ENCODE data around the gene GPRC5A. TPM values are rescaled to one million over a fixed set of nuclear protein-coding genes. Genes with fewer than 3 reads are reported as not detected.

GPRC5A gene
- total RNA-seq, 1 donor from 2014 or later: 41.5 TPM

Other genes with a start within 250 kb of the GPRC5A start
- not detected for gene GPR19, start 195.4 kb upstream of the GPRC5A start, total RNA-seq
- 28.9 TPM for gene CDKN1B, start 174.2 kb upstream of the GPRC5A start, total RNA-seq
- 165 TPM for gene APOLD1, start 105.9 kb upstream of the GPRC5A start, total RNA-seq
- 60.2 TPM for gene DDX47, start 78.2 kb upstream of the GPRC5A start, total RNA-seq
- not detected for gene GPRC5D, start 60.6 kb downstream of the GPRC5A start, total RNA-seq
- 83.8 TPM for gene HEBP1, start 108.7 kb downstream of the GPRC5A start, total RNA-seq
- gene FAM234B, start 152.8 kb downstream of the GPRC5A start, total RNA-seq: 8.0 TPM
- gene GSG1, start 212.1 kb downstream of the GPRC5A start, total RNA-seq: not detected

Data from mesenteric fat pad (tissue), 1 donor.